NCI-H526 treated with DMSO at 0.1 percent for 48 hours (cell line): Measurements from ENCODE around the gene CUZD1.

ENCODE experiments used
- DNase-seq: peaks from one replicate; lab custom pipeline; 2025; lab: John Stamatoyannopoulos, UW

Gene CUZD1

DNA sequence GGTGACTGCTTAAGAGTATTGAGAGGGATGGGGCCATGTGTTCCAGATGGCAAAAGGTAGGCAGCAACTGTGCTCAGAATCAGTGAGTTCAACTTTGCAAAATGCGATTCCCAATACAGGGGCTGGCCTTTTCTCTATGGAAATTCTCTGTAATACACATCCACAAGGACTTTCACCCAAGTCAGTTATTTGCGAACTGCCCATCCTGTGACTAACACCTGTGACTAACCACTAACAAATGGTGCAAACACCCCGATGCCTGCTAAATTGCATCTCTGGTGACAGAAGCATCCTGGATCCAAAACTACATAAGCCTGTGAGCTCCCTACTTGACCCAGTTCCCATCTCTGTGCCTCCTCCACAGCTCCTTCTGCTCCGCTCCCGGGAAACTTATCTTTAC lies 9.0 kb upstream of the CUZD1 start:
- no peak for DNase-seq

DNA sequence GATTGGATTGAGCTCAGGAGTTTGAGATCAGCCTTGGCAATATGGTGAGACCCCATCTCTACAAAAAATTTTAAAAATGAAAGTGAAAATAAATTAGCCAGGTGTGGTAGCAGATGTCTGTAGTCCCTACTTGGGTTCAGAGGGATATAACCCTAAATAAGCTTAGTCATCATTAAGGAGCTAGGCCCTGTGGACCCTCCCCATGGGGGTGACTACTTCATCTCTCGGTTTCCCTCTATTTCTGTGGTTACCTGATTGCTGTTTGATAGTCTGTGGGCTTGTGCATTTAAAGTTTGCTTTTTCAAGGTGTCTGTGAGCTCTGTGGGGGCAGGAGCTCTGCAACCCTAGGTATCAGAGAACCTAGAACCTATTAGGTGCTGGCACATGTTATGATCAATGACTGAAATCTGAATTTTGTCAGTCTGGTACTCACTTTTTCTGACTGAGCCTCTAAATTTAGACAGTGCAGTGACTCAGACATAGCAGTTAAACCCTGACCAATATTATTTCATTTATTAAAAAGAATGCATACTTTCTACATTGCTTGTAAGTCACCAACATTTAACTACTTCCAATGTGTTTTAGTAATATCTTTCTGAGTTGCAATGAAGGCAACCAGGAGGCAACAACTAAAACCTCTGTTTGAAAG lies 8.1 kb upstream of the CUZD1 start:
- no peak for DNase-seq

DNA sequence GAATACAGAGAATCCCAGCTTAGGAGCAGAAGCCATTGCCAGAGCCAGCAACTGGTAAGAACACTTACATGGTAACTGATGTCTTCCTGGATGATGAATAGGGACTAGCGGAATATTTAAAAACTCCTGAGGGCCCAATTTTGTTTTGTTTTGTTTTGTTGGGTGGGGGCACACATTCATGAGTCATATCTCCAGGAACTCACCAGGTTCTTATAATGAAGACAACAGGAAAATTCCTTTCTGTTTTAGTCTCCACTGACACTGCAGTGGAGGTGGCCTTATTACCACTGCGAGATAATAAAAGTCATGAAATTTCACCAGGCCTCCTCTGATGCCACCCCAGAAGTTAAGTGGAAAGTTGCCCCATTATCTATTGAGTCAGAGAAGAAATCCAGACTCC lies 6.6 kb upstream of the CUZD1 start:
- no peak for DNase-seq

DNA sequence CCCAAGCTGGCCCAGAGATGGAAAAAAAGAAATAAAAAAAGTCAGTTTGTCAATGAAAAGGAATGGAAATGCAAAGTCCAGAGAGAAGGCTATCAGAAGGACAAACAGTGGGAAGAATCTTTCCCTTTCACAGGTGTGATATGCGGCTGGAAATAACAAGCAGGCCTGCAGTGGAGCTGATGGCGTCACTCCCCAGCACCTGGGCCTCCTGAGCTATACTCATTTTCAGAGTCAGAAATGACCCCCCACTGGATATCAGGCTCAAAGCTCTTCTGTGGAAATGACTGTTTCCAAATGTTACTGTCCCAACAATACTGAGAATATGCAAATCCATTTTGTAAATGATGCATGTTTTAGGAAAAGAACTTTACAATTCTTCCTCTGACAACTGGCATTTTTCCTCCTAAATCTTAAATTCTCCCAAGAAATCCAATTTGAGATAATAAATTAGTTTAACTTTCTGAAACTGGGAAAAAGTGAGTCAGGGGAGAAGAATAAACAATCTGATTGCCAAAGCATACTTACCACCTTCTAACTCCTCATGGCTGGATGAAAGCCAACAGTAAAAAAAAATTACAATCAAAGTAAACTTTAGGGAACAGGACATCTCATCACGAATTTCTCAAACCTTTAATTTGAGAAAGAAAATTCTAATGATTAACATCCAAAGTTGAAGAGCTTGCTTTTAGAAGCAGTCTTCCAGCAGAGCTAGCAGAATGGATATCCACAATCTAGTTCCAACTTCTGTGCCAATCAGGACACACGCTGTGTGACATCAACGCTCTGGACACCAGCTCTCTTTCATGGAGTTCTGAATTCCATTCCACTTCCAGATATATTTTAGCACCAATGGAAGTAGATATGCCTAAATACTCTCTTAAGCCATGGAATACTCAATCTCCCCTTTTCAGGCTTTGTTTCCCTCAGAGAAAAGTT lies 5.3 kb upstream of the CUZD1 start:
- no peak for DNase-seq

DNA sequence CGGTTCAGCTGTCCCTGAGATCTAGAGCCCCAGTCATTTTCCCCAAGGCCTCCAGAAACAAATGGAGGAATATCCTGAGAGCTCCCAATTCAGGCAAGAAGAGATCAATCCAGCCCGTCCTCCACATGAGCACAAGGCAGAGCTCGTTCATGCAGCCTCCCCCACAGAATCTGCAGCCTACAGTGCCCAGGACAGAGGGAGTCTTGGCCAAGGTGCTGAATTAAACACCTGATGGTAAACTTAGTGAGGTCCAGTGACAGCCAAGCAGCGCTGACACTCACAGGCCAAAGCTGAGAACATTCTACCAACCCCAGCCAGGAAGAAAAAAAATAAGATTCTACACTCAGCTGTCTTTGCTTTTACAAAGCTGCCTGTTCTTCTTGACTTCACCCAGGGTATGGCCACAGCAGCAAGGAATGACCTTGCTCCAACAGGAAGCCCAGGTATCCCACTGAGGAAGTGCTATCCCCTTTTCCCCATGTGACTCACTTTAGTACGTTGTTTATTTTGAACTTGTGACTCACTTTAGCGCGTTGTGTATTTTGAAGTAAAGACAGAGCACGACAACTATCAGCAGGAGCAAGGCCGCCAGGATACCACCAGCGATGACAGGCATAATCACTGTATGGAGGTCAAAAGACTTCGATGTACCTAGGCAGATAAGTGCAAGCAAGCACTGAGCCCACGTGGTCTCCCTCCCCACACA lies 4.4 kb upstream of the CUZD1 start:
- no peak for DNase-seq

DNA sequence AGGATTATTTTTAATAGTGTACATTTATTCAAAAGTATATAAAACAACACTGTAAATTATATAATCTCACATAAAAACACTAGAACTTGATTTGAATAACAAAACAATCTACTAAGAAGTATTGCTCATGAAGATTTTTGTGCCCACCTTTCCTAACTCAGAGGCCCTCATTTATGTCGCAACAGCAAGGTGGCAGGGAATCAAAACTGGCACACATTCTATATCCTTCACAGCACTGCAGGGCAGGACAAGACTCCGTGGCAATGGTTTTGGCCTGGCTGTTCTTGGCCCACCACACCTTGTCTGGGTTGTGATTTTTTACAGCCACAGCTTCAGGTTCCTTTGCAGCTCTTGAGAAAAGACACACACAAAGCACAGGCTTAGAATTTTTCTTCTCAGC lies 3.4 kb upstream of the CUZD1 start:
- no peak for DNase-seq

DNA sequence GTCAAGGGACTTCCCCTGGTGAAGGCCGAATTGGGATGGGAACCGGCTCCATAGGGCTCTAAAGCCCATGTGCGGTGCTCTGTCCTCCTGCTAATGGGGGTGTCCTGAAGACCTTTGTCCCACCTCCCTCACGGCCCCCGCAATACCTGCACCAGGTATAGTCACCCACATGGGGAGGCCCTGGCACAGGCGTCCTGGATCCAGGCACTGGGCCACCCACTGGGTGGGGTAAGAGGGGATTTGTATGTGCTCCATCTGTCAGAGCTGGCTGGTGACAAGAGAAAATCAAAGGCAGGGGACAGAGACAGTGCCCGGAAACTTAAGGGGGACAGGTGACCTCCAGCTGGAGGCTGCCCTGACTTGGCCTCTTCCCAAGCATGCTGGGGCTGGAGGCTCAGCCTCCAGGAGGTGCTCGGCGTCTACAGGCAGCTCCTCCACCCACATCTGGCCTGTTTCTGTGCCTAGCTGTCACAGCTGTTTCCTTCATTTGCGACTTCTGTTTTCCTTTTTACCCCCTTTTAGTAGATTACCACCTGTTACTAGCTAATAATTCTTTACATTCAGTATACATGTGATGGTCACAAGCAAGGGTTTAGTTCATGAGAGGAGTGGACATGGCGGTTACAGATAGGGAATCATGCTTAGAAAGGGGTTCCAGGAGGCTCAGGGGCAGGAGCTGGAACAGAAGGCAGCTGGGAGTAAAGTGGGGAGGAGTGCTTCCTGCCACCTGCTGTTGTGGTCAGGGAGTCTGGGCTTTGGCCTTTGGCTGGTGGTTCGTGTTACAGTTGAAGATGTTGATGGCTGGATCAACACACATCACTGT lies 2.3 kb upstream of the CUZD1 start:
- DNase-seq, result no peak

DNA sequence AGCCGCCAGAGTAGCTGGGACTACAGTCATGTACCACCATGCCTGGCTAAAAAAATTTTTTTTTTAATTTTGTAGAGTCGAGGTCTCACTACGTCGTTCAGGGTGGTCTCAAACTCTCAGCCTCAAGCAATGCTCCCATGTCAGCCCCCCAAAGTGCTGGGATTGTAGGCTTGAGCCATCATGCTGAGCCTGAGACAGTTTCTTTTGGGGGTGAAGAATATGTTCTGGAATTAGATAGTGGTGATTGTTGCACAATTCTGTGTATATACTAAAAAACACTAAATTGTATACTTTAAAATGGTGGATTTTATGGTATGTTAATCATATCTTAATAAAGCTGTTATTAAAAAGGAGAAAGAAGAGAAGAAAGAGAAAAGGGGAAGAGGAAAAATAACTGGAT lies 1.5 kb downstream of the CUZD1 start:
- no peak for DNase-seq

DNA sequence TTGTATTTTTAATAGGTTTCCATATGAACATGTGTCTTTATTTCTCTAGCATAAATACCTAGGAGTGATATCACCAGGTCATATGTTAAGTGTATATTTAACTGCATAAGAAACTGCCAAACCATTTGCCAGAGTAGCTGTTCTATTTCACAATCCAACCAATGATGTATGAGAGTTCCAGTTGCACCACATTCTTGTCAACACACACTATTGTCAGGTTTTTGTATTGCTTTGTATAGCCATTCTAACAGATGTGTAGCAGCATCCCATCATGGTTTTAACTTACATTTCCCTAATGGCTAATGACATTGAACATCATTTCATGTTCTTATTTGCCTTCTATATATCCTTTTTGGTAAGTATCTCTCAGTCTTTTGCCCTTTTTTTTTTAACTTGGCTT lies 4.1 kb downstream of the CUZD1 start:
- no peak for DNase-seq

DNA sequence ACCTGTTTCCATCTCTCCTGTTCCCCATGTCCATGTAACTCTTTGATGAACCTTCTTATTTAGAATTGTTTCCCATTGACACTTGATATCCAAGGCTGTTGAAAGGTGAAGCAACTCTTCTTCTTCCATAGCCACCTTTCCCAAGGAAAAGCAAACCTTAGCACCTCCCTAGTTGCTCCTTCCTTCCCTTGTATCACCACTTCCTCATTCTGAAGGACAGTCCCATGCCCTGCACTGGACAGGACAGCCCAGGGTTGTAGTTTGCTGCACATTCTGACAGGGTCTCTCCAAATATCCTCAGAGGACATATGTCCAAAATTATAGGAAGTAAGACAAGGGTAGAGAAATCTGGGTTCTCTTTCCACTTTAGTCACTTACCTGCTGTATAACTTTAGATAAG lies 6.2 kb downstream of the CUZD1 start:
- no peak for DNase-seq

DNA sequence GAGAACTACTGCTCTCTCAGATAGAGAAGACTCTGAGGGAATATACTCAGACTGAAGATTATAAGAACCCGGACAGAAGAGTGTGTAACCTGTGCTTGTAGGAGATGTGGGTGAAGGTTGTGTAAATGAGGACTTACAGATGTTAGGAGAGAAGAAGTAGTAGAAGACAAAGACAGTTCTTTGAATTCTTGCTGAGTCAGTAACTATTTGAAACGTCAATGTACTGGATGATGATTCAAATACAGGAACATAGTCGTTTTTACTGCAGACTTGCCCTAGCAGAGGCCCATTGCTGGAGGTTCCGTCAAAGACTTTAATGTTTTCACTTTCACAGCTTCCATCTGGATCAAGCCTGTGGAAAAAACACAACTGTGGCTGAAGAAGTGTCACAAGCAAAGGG lies 6.8 kb downstream of the CUZD1 start:
- DNase-seq, result no peak

DNA sequence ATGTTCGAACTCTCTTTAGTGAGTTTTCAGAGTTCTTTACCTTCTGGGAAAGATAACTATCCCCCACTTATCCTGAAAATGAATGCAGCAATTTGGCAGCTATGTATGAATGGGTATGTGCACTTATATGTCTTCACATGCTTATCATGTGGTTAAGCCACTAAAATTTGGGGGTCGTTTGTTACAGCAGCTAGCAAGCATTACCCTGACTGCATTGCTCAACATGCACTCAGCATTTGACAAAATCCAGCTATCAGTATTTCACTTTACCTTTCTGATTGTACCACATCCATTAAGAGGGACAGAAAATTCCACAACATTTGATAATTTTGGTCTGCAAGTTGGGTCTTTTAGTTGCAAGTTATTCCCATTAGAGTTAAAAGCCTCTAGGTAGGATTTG lies 9.7 kb downstream of the CUZD1 start:
- no peak for DNase-seq

DNA sequence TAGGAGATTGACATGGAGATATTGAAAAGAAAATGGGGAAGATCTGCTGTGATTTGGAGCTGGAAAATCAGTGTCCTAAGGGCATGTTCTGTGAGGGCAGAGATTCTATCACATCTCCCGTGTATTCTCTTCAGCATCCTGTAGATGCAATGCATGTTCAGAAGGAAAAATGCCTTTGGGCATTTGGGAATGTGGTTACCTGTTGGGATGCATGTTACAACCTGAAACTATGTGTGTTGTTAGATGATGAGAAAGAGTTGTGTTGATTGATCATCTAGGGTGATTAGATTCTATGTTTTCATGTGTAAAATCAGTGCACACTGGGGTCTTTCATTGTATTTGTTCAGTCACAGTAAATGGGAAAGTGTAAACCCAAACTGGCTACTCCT lies 14.7 kb downstream of the CUZD1 start:
- DNase-seq, result no peak

DNA sequence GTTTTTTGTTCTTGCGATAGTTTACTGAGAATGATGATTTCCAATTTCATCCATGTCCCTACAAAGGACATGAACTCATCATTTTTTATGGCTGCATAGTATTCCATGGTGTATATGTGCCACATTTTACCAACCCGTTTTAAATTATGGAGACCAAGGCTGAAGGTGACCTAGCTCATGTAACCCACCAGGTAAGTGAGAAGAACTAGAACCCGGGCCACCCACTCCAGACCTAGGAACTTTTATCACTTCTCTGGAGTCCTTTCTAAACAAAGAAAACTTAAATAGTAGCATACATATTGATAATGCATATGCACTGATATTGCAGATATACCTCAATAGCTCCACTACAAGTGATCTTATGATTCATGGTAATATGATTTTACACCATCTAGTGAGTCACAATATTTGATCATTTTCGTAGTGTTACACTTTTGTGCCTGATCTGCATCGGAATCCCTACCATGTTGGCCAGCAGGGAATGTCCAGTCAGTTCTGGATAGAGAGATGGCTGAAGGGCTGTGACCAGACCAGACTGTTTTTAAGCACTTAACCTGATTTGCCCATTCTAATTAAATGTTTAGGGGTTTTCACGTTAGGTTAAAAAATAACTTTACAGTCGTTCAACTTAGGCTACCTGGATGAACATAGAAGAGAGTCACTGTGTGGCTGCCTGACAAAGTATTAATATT lies 15.2 kb downstream of the CUZD1 start:
- no peak for DNase-seq

DNA sequence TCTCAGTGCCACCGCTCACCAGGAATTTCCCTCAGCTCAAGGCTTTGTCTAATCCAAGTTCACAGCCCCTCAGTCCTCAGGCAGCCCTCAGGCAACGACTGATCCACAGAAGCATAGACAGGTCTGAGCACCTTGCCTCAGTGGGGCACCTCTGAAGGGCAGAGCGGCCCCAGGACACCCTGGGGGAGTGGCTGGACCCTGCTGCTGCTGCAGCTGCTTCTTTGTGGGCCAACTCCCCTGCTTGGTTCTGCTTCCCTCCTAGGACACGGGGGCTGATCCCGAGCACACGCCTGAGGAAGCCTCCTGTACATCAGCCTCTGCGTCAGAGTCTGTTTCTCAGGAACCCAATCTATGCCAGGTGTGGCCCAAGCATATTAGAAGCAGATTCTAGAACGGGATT lies 16.2 kb downstream of the CUZD1 start:
- DNase-seq, result no peak

DNA sequence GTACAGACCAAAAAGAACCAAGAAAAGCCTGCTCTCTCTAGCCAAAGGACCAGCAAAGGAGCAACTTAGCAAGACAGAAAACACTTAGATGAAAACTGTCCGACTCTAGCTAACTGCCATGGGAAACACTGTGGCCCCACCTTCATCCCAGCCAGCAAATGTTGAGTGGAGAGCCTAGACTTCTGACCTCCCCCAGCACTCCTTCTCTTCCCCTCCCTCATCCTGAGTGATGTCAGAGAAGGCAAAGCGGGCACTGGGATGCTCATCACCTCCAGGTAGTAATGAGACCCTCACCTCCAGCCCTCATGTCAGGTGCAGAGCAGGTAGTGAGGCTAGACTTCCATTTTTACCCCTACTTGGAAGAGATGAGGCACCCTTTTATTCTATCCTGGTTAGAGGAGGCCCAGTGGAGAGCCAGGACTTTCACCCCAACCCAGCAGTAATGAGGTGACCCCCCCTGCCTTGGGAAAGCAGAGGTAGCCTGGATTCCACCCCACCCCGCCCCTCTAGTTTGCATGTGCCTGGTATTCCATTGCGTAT lies 16.9 kb downstream of the CUZD1 start:
- no peak for DNase-seq

DNA sequence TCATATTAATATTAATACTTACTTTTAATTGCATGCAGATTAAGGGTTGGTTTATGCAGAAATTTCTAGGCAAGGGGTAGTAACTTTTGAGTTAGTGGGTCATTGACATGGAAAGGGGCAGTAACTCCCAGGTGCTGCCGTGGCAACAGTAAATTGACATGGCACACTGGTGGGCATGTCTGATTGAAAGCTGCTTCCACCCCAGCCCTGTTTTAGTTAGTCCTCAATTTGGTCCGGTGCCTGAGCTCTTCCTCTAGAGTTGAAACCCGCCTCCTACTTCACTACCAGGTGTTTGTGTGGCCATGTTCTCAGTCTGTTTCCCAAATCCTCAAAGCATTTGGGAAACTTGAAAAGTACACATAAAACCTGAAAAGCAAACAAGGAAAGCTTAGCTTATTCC lies 18.4 kb downstream of the CUZD1 start:
- no peak for DNase-seq

DNA sequence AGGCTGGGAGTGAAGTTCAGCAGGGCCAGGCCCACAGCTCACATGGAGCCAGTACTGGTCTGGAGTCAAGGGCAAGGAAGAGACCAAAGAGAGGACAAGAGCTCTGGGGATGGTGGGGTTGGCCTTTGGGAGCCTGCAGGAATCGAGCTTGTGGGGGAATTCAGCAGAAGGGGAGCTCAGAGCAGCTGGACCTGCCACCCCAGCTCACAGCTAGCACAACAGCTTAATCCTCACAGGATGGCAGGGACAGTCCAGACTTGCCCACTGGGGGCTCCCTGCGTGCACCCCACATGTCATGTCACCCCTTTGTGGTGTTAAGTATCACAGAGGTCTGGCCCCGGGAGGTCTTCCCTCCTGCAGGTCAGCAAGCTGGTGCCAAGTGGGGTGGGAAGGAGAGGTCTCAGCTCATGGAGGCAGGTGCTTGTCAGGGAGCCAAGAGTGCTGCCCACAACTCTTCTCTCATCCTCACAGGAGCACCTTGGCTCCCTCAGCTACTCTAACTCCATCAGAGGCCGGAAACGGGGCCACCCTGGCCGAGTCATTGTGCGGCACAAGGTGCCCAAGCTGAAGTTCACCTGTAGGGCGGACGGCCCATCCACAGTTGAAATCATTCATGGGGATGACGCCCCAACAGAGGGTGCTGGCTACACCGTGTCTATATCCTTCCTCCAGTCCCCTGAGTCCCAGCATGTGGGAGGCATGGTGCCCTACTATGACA lies 22.5 kb downstream of the CUZD1 start:
- no peak for DNase-seq

DNA sequence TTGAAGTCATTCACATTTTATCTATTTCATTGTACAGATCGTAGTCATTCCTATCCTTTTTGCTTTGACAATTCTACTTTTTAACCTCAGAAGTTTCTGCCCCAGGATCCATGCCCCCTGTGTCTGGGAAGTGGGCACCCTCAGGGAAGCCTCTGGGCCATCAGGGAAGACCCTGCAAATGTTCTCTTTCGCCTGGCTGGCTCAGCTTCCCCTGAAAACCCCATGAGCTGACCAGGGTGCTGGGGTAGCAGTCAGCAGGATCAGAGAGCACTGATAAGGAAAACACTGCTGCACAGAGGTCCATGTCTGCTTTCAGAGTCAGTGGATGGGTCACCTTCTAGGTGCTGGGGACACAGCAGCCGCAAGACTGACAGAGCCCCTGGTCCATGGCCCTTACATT lies 23.8 kb downstream of the CUZD1 start:
- no peak for DNase-seq

DNA sequence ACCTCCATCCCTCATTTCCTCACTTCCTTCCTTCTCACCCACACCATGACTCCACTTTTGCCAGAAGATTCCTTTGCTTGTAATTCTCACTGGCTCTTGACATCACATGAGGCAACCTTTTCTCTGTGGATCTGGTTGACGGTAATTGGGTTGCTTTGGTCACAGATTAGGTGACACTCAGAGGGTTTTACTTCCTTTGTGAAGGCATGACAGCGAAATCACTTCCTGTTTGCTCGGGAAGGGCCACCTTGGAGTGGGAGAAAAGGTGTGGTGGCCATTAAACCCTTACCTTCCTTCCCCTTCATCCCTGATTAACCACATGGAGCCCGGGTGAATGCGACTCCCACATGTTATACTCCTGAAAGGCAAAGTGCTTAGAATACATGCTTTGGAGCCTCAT lies 30.2 kb downstream of the CUZD1 start:
- DNase-seq, result no peak

DNA sequence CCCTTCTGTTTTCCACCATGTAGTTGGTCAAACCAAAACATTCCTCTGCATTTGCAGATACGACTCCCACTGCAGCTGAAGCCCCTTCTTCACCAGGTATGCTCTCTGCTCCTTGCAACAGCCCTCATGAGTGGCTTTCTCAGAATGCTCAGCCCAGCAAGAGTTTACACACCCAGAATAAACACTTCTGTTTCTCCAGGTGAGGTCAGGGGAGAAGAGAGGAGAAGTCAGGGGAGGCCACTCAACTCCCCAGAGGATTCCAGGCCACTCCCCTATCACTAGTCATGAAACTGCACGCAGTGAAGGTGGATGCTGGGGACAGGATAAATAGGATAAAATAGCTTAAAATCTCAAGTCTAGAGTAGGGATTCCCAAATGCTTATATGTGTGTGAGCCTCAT lies 31.2 kb downstream of the CUZD1 start:
- no peak for DNase-seq
